ENCODE data around the gene PGM5. TPM values are rescaled to one million over a fixed set of nuclear protein-coding genes. Genes with fewer than 3 reads are reported as not detected.

Gene PGM5
- total RNA-seq, 1 experiment from 2014 or later, result not detected

DNA sequence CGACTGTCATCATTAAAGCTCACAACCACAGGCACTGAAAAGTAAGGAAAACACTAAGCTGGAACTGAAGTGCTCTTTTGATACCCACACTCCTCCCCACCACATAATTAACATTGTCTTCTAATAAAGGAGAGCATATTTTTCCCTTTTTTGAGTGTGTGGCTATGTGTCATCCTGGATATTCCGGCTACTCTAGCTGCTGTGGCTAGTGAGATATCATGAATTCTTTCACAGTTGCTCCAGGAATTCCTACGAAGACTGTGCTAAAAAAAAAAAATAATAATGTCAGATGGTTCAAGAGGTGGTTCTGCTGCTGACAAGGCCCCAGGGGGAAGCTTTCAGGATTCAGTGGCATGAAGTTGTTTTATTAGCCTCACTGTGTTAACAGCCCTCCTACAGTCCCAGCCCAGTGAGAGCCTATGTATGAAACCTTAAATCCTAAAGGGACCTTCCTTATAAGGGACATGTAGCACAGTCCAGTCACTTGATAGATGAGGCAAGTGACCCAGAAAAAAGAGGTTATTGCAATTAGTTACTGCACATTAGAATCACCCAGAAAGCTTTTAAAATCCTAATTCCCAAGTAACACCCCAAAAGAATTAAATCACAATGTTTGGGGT is 137.7 kb downstream of the PGM5 start:
- ChIA-PET CTCF (no interaction called here), POLR2A (ENCODE audit: low non-redundant PET) (no interaction called here)
- Histone ChIP-seq H3K27me3 (replicated peaks; ENCODE audit: insufficient read depth, low read depth, low read length, poor library complexity) (peaks cover 37% of the 10 kb centered on the region), H3K36me3 (ENCODE audit: insufficient read depth, low read length, poor library complexity, severe bottlenecking) (no peaks in the 10 kb centered on the region), H3K4me1 (ENCODE audit: insufficient read depth, low read length, poor library complexity, severe bottlenecking) (no peaks in the 10 kb centered on the region), H3K4me3 (ENCODE audit: low read depth, low read length, poor library complexity, severe bottlenecking) (no peak overlapping the region), H3K27ac (ENCODE audit: low read depth, low read length, poor library complexity, severe bottlenecking) (no peak overlapping the region), H3K9me3 (ENCODE audit: low read depth, low read length, poor library complexity, severe bottlenecking) (no peaks in the 10 kb centered on the region)
- intact Hi-C loops (cut with micrococcal nuclease; ENCODE audit: unreplicated experiment), result no loop called here
- no TSS peak for BruUV-seq (replicated peaks)
- no peak for DNase-seq (ENCODE audit: low spot score)
- TF ChIP-seq EZH2 (IDR thresholded peaks at IDR 0.05; ENCODE audit: borderline replicate concordance, low read depth, low read length, poor library complexity, severe bottlenecking), result no peak
- TF ChIP-seq, protein P1, sequence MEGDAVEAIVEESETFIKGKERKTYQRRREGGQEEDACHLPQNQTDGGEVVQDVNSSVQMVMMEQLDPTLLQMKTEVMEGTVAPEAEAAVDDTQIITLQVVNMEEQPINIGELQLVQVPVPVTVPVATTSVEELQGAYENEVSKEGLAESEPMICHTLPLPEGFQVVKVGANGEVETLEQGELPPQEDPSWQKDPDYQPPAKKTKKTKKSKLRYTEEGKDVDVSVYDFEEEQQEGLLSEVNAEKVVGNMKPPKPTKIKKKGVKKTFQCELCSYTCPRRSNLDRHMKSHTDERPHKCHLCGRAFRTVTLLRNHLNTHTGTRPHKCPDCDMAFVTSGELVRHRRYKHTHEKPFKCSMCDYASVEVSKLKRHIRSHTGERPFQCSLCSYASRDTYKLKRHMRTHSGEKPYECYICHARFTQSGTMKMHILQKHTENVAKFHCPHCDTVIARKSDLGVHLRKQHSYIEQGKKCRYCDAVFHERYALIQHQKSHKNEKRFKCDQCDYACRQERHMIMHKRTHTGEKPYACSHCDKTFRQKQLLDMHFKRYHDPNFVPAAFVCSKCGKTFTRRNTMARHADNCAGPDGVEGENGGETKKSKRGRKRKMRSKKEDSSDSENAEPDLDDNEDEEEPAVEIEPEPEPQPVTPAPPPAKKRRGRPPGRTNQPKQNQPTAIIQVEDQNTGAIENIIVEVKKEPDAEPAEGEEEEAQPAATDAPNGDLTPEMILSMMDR (conservative IDR thresholded peaks at IDR 0.05; ENCODE audit: low read depth, low read length), result no peak

DNA sequence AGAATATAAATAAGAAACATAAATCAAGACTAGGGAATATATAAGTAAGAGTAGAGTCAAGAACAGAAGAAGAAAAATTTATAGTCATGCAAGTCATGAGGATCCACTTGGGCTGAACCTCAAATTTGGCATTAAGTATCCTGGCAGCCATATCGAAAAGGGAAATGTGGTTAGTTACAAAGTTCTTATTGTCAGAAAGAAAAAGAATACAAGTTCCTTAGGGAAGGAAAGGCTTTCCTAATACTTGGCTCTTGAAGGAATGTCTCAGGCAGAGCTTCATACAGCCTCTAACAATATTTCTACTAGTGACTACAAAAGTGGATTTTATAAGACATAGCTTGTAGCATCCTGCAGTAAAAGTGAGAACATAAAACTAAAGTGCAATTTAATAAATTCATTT is 138.8 kb downstream of the PGM5 start:
- no TSS peak for BruUV-seq (replicated peaks)
- Histone ChIP-seq H3K4me1 (ENCODE audit: insufficient read depth, low read length, poor library complexity, severe bottlenecking) (no peaks in the 10 kb centered on the region), H3K36me3 (ENCODE audit: insufficient read depth, low read length, poor library complexity, severe bottlenecking) (no peaks in the 10 kb centered on the region), H3K4me3 (ENCODE audit: low read depth, low read length, poor library complexity, severe bottlenecking) (no peak overlapping the region), H3K27ac (ENCODE audit: low read depth, low read length, poor library complexity, severe bottlenecking) (no peak overlapping the region), H3K9me3 (ENCODE audit: low read depth, low read length, poor library complexity, severe bottlenecking) (no peaks in the 10 kb centered on the region), H3K27me3 (replicated peaks; ENCODE audit: insufficient read depth, low read depth, low read length, poor library complexity) (peaks cover 37% of the 10 kb centered on the region)
- intact Hi-C loops (cut with micrococcal nuclease; ENCODE audit: unreplicated experiment), result no loop called here
- DNase-seq (ENCODE audit: low spot score), result no peak
- ChIA-PET POLR2A (ENCODE audit: low non-redundant PET) (no interaction called here), CTCF (no interaction called here)
- no peak for TF ChIP-seq EZH2 (IDR thresholded peaks at IDR 0.05; ENCODE audit: borderline replicate concordance, low read depth, low read length, poor library complexity, severe bottlenecking)
- TF ChIP-seq, protein P1 (conservative IDR thresholded peaks at IDR 0.05; ENCODE audit: low read depth, low read length), result no peak

DNA sequence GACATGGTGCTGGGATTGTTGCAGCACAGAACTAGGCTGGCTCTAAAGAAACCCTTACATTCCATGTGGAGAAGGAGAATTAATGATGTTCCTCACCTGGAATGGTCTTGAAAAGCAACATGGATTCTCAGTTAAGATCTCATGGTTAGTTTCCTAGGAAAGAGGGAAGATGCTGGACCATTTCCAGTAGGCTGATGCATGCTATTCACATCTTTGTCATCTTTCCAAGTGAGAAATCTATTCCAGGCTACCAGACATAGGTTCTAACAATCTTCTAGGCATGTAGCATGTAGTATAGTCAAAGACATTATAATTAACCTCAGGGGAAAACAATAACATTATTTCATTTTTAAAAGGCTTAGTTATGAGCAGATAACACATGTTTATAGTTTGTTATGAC is 139.9 kb downstream of the PGM5 start:
- peaks cover 32% of the 10 kb centered on the region for H3K27me3 ChIP-seq (replicated peaks; ENCODE audit: insufficient read depth, low read depth, low read length, poor library complexity)
- intact Hi-C loops (cut with micrococcal nuclease; ENCODE audit: unreplicated experiment), result no loop called here
- BruUV-seq (replicated peaks), result no TSS peak
- H3K27ac ChIP-seq (ENCODE audit: low read depth, low read length, poor library complexity, severe bottlenecking), result no peak overlapping the region
- no peak for DNase-seq (ENCODE audit: low spot score)
- CTCF ChIA-PET, result no interaction called here
- POLR2A ChIA-PET (ENCODE audit: low non-redundant PET), result no interaction called here
- no peaks in the 10 kb centered on the region for H3K9me3 ChIP-seq (ENCODE audit: low read depth, low read length, poor library complexity, severe bottlenecking)
- no peaks in the 10 kb centered on the region for H3K36me3 ChIP-seq (ENCODE audit: insufficient read depth, low read length, poor library complexity, severe bottlenecking)
- TF ChIP-seq EZH2 (IDR thresholded peaks at IDR 0.05; ENCODE audit: borderline replicate concordance, low read depth, low read length, poor library complexity, severe bottlenecking), result no peak
- TF ChIP-seq, protein P1 (conservative IDR thresholded peaks at IDR 0.05; ENCODE audit: low read depth, low read length), result no peak
- H3K4me1 ChIP-seq (ENCODE audit: insufficient read depth, low read length, poor library complexity, severe bottlenecking), result no peaks in the 10 kb centered on the region
- H3K4me3 ChIP-seq (ENCODE audit: low read depth, low read length, poor library complexity, severe bottlenecking), result no peak overlapping the region

All from A673 (cell line).